Erythroblast (primary cell): ENCODE measurements around the gene APOL5.

Source experiments
- GATA1 ChIP-seq: IDR thresholded peaks from 2 replicates; pipeline ENCODE4 v1.6.1; 2011; ENCODE audit warnings: low read depth, mild to moderate bottlenecking, control low read depth, low read length, moderate library complexity
- POLR2A ChIP-seq: IDR thresholded peaks from 2 replicates; pipeline ENCODE4 v1.6.1; 2011; ENCODE audit warnings: mild to moderate bottlenecking, low read length

DNA sequence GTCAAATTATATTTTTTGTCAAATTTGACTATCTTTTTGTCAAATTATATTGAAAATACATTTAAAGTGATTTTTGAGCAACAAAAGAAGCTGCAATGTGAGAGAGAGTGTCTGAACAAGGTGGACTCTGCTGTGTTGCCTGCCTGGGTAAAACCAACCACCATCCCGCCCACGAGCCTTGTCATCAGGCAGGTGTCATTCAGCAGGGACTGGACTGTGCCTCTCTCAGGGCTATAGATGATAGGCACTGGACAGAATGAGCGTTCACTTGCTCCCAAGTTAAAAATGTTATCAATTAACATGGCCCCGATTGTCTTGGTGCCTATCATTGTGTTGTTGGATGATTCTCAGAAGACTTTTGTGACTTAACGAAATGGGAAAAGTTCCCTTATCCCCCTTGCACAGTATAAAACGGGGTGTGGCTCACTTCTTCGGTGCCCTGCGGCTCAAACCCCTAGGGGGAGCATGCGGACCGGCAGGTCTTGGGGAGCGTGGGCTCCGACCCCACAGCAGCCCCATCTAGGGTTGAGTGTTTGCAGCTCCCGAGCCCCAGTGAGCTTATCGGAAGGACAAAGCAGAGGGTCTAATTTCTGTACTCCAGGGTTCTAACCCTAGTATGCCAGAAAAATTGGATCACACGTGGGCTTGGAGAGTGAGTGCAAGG lies 1.7 kb downstream of the APOL5 start:
- TF ChIP-seq POLR2A (no peak), GATA1 (no peak)
